Right hindlimb (tissue), 1 donor: ENCODE results near the gene PRKAG2.
"Not testable (repeated sequence)": the region's sequence is repeated elsewhere in the genome, so short reads cannot be mapped to it uniquely, and the experiment has no call there.

Experiments used
- DNase-seq: peaks from one replicate; pipeline ENCODE4 v3.0.0-alpha.2; 2018

Gene PRKAG2

DNA sequence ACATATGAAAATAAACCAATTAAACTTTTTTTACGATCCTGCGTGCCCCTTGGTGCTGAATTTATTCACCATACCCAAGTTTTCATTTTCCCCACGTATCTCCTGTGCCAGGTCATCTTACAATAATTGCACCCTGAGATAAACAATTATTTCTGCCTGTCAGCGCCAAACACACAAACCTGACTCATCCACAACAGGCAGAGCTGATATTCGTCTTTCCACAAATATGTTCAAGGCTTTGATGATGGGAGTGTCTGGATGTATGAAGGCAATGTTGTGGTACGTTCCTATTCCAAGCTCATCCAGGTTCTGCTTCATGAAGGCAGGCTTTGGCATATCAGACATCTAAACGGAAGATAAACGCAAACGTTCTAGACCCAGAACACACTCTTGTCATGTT, 311.4 kb downstream of the PRKAG2 start:
- DNase-seq: no peak

GRCh38 chr7:151560243-151560642, 316.7 kb downstream of the PRKAG2 start:
- DNase-seq: no peak

GRCh38 chr7:151559557-151560183, 317.2 kb downstream of the PRKAG2 start:
- DNase-seq: no peak

DNA sequence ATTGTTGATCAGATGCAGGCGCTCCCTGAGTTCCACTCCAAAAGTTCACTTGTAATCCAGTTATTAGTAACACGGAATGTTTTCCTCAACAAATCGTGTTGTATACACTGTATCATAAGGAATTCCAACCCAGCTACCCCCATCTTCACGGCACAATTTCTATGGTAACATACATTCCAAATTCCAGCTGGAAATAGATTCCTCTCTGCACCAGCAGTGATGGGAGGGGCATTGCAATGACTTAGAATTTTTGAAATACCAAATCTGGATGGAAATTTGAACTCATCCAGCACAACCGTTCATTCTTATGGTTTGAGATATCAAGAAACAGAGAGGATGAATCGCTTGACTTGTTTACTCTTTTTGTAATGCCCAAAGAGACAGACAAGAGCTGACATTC, 318.3 kb downstream of the PRKAG2 start:
- no peak for DNase-seq

- no peak for DNase-seq
These were observed 320.3 kb downstream of the PRKAG2 start for GRCh38 chr7:151556592-151556991.

GRCh38 chr7:151553356-151553755, 323.6 kb downstream of the PRKAG2 start:
- DNase-seq: no peak

GRCh38 chr7:151552352-151553028, 324.4 kb downstream of the PRKAG2 start:
- DNase-seq: no peak

- DNase-seq: no peak
These were observed 325.1 kb downstream of the PRKAG2 start for GRCh38 chr7:151551820-151552219.

DNA sequence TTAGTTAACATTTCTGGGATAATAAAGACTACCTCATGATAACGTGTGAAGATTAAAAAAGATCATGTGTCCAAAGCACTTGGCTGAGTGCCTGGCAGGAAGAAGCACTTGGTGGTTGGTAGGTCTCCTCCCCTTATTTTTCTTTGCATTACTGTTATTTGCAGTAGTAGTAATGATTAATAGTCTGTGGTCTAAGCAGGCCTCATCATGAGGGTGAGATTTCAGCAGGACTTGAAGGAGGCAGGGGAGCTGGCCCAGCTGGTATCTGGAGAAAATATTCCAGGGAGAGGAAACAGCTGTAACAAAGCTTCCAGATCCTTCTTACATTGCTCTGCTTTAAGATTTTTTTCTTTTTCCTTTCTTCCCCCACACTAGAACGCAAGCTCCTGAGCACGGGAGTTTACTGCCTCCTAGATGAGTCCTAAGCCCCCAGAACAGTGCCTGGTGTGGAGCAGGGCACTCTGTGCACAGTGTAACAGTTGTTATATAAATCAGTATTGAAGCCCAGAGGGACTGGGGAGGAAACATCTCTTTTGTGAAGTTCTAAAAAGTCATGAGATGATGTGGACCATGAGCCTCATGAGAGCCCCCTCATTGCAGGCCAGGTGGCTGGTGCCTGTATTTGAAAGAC, 326.1 kb downstream of the PRKAG2 start:
- no peak for DNase-seq

- DNase-seq: no peak
These were observed 327.3 kb downstream of the PRKAG2 start for GRCh38 chr7:151549644-151550043.

- no peak for DNase-seq
These were observed 327.8 kb downstream of the PRKAG2 start for GRCh38 chr7:151549083-151549482.

- DNase-seq: no peak
These were observed 332.7 kb downstream of the PRKAG2 start for GRCh38 chr7:151544183-151544582.

DNA sequence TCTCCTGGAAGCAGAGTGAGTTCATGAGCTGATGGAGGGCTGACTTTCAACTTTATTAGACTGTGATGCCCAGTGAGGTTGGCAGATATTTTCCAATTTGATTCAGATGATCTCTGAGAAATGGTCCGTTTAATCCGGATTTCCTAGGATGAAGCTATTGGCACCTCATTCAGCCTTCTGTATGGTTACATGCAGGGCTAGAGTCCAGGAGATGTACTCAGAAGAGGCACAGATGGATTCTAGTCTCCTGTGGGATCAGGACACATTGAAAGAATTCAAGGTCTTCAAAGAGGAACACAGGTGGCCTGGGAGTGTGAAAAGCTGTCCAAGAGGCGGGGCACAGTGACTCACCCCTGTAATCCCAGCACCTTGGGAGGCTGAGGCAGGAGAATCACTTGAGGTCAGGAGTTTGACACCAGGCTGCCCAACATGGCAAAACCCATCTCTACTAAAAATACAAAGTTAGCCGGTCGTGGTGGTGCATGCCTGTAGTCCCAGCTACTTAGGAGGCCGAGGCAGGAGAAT, 334.2 kb downstream of the PRKAG2 start:
- DNase-seq: no peak

DNA sequence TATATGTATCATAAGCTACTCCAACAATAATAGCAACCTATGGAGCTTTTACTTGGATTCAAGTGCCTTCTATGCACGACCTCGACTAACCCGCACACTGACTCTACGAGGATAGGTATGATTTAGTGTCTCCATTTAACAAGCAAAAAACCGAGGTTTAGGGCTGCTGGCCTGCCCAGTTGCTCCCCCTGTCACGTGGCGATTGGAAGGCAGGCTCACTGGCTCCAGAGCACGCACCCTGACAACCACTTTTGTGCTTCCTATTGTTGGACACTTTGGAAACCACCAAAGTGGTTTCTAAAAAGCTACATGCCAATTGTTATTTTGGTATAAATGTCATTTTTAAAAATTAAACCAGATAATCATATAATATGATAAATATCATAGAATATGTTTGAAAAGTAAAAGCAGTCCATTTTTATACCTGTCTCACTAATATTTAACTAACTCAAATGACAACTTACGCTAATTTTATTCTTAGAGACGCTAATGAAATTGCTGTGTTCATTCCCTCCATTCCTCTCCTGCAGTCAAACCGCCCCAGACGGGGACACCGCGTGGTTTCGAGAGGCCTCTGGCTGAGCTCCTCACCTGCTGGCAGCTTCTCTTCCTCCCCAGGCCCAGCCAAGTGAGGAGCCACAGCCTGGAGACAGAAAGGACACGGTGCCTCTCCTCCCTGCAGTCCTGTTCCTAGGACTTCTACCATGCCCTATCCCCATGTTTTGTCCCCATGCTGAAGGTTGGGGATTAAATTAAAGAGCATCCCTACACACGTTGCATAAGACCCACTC, 335.0 kb downstream of the PRKAG2 start:
- DNase-seq: no peak

DNA sequence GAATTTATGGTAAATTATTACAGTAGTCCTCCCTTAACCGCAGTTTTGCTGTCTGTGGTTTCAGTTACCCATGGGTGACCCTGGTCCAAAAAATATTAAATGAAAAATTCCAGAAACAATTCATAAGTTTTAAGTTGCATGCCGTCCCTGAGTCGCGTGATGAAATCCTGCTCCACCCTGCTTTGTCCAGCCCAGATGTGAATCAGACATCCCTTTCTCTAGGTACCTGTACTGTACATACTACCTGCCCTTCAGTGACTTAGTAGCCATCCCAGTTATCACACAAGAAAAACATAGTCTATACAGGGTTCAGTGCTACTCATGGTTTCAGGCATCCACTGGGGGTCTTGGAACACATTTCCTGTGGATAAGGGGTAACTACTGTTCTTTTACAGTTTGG, 336.8 kb downstream of the PRKAG2 start:
- no peak for DNase-seq

DNA sequence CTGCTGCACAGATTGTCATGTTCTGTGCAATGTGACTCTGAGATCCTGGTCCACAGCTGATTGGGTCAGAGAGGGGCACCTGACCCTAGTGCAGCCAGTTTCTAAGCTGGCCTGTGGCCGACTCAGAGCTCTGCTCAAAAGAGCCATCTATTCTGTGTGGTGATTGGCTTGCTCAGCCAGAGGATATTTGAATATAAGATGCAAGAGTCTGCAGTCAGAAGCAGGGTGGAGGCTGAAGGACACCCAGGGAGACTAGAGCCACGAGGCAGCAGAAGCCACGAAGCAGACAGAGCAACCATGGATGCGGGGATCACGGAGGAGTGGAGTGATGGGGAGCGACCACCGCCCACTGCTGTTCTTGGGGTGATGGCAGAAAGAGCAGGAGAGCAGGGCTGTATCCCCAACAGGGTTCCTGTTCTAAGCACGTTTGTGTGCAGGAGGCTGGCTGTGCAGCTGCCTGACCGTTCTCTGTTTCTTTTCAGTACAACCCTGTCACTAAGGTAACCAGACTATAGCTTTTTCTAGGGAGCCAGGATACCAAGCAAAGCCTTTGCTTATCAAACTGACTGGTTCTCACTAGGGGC, 337.7 kb downstream of the PRKAG2 start:
- no peak for DNase-seq

DNA sequence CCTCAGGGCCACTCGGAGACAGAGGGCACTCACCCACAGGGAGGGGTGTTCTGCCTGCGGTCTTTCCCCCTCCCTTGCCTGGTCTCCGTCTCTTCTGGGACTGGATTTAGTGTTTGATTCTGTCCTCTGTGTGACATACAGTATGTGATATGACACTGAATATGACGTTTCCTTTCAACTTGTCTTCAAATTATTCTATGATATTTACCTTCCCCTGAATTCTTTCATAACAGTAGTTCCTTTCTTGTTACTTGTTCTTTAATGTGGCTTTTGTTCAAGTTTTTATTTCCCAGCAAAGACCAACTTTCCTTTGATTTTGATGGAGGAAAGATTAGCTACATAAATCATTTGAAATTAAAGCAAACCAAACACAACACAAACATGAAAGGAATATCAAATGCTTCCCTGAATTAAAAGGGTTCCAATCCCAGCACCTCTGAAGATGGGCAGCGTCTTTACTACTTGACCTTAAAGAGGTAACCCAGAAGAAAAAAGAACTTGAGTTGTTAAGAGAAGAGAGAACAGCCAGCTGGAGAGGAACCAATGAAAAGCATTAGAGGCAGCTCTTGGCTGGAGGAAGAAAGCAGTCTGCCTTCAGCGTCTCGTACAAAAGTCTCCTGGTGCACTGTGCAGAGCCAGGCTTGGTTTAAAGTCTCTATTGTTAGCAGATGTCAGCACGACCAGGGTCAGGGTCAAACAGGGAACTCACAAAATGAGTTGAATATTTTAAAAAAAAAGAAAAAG, 338.9 kb downstream of the PRKAG2 start:
- peak; percentile 62 for DNase-seq

DNA sequence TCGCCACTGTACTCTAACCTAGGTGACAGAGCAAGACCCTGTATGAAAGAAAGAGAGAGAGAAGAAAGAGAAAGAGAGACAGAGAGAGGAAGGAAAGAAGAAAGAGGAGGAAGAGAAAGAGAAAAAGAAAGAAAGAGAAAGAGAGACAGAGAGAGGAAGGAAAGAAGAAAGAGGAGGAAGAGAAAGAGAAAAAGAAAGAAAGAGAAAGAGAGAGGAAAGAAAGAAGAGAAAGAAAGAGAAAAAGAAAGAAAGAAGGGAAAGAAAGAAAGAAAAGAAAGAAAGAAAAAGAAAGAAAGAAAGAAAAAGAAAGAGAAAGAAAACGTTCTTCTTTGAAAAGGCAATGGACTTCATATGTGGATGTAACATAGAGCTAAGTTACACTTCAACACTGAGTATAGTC, 340.7 kb downstream of the PRKAG2 start:
- DNase-seq: not testable (repeated sequence)

GRCh38 chr7:151529842-151530241, 347.1 kb downstream of the PRKAG2 start:
- no peak for DNase-seq

GRCh38 chr7:151524845-151525244, 352.1 kb downstream of the PRKAG2 start:
- DNase-seq: no peak

DNA sequence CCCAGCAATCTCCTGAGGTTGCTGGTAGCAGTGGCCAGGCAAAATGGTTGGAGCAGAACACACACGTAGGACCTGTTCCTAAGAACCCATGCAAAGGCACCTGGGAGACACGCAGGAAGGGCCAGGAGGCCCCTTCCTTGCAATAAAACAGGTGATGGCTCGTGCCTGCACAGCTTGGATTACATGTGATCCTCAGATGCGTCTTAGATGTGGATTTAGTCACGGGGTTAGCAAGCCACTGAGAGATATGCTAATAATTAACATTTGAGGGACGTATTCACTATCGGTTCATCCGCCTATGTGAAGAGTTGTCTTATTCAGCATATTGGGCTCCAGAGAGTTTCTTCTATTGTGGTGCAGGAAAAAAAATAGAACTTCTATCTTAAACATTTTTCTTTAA, 352.6 kb downstream of the PRKAG2 start:
- DNase-seq: no peak
